H7 (cell line): ENCODE data around the gene IGF2BP2. TPM values are rescaled to one million over a fixed set of nuclear protein-coding genes. Genes with fewer than 3 reads are reported as not detected.
"Not testable (repeated sequence)": the region's sequence is repeated elsewhere in the genome, so short reads cannot be mapped to it uniquely, and the experiment has no call there.

Source experiments
- DNase-seq: peaks from one replicate; pipeline ENCODE4 v3.0.0; 2012
- H3K27me3 ChIP-seq: 2 replicates; pipeline ENCODE4 v1.6.0; 2011; ENCODE audit warnings: mild to moderate bottlenecking, low read length; ENCODE audit not compliant: control insufficient read depth, insufficient read depth
- H3K36me3 ChIP-seq: replicated peaks from 2 replicates; pipeline ENCODE4 v1.5.1; 2011; ENCODE audit warnings: low read length; ENCODE audit not compliant: control insufficient read depth, insufficient read depth
- H3K4me3 ChIP-seq: 2 replicates; pipeline ENCODE4 v1.5.1; 2011; ENCODE audit warnings: low read depth, mild to moderate bottlenecking, control low read depth, low read length, moderate library complexity; ENCODE audit not compliant: insufficient read depth
- total RNA-seq: library from RNA; depleted of rRNA; stranded (reverse); fragments of >200 nt; shearing (Covaris generic); gene quantifications from 2 replicates; pipeline ENCODE4 v1.2.3, GENCODE V29; 2014

IGF2BP2 gene
- total RNA-seq, 1 experiment from 2014 or later, result 83.7 TPM

DNA sequence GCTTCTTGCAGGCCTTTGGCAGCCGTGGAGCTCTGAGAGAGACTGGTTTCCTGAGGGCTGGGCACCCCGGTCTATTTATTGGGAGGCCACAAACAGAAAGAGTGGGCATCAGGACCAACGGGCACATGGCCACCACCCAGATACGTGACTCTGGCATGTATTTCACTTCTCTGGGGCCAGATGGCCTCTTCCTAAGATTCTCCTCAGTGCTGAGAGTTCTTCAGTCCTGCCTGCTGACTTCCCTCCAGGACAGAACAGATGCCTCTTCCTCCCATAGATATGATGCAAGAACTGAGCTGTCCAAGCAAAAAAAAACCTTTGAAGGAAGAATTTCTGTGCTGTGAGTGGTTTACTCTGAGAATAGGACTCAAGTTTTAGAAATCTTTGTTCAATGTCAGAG, 107.7 kb downstream of the IGF2BP2 start:
- H3K27me3 ChIP-seq, result no peaks in the 10 kb centered on the region
- DNase-seq, result no peak
- no peak overlapping the region for H3K4me3 ChIP-seq
- H3K36me3 ChIP-seq, result no peaks in the 10 kb centered on the region; the same call in none of the 2 replicates

DNA sequence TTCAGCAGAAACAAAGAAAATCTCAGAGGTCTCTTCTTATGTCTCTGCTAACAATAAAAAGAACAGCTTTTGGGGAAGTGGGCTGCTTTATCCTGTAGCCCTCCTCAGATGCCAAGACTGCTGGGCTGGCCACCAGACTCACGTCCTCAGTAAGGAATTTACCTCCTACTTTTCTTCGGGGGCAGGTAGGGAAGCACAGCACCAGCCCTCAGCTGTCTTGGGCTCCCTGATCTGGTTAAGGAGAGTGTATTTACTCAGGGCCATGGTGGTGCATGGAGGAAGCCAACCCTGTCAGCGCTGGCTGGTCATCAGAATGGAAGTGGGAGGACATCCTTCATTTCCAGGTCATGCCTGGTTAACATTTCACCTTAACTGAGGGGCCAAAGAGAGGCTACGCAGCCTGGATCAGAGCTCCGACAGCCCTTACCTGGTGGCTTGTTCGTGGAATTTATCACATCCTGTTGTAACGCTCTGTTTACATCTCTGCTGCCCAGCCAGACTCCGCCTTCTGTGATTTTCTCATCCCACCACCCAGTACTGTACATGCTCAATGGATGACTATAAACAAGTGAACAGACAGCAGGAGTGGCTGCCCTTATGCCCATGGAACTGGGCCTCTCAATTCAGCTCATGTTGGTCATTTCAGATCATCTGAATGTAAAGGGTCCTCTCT, 108.3 kb downstream of the IGF2BP2 start:
- H3K4me3 ChIP-seq, result no peak overlapping the region
- DNase-seq, result no peak
- H3K27me3 ChIP-seq, result no peaks in the 10 kb centered on the region
- no peaks in the 10 kb centered on the region; the same call in none of the 2 replicates for H3K36me3 ChIP-seq

DNA sequence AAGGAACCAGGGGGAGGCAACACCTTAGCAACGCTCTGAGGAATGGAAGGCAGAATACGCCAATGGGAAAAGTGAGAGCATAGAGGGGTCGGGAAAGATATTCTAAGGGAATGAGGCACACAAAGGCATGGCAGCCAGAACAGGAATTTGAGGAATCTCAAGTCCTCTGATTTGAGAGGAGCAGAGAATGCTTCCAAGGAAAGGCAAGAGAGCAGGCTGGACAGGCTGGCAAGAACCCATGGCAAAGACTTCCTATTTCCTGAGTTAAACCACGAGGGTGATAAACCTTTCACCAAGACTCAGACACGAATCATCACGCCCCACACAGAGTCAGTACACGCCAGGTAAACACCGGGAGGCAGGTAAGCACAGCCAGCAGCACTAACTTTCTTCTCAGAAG, 109.8 kb downstream of the IGF2BP2 start:
- H3K36me3 ChIP-seq, result no peaks in the 10 kb centered on the region; the same call in none of the 2 replicates
- H3K27me3 ChIP-seq, result no peaks in the 10 kb centered on the region
- DNase-seq, result no peak
- H3K4me3 ChIP-seq, result no peak overlapping the region

DNA sequence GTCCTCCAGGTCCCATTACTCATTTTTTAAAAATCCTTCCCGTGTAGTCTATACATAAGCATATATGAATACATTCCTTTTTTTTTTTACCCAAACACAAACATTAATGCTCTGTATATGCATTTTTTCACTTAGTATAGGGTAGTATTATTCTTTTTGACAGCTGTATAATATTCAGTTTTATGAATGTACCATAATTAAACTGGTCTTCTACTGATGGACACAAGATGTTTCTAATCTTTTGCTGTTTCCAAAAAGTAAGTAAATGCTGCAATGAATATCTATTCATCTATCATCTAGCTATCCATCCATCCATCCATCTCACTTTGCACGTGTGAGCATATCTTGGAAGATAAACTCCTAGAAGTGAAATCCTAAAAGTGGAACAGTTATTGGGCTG, 110.8 kb downstream of the IGF2BP2 start:
- DNase-seq, result no peak
- H3K4me3 ChIP-seq, result no peak overlapping the region
- no peaks in the 10 kb centered on the region; the same call in 1 of the 2 replicates for H3K36me3 ChIP-seq
- H3K27me3 ChIP-seq, result no peaks in the 10 kb centered on the region

DNA sequence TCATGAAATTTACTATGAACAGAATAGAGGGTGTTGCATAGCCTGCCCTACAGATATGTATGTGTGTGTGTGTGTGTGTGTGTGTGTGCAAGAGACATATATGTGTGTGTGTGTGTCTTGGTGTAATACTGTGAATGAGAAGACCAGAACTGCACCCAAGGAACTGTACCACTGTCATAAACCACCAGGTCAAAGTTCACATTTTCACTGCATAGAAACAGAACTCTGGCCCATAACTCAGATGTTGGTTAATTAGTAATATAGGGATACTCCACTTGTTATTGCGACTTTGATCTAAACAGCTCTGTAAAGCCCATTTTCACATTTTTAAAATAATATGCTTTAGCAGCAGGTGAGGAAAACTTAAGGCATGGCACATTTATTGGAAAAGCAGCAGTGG, 111.8 kb downstream of the IGF2BP2 start:
- DNase-seq, result no peak
- H3K4me3 ChIP-seq, result no peak overlapping the region
- no peaks in the 10 kb centered on the region for H3K36me3 ChIP-seq
- no peaks in the 10 kb centered on the region for H3K27me3 ChIP-seq

DNA sequence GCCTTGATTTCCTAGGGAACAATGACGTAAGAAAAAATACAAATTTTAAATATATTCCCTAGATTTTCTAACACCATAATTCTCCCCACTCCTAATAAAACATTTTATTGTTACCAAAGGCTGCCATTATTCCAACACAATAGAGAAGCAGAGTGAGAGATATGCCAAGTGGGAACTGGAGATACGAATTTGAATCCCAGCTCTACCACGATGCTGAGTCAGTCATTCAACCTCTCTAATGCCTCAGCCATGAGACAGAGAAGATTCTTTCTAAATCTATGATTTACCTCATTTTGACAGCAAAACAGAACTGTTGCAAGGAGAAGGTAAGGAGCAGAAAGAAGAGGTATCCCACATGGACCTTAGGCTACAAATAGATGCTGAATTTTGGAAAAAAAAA, 112.5 kb downstream of the IGF2BP2 start:
- Histone ChIP-seq H3K4me3 (no peak overlapping the region), H3K27me3 (no peaks in the 10 kb centered on the region), H3K36me3 (no peaks in the 10 kb centered on the region)
- no peak for DNase-seq

DNA sequence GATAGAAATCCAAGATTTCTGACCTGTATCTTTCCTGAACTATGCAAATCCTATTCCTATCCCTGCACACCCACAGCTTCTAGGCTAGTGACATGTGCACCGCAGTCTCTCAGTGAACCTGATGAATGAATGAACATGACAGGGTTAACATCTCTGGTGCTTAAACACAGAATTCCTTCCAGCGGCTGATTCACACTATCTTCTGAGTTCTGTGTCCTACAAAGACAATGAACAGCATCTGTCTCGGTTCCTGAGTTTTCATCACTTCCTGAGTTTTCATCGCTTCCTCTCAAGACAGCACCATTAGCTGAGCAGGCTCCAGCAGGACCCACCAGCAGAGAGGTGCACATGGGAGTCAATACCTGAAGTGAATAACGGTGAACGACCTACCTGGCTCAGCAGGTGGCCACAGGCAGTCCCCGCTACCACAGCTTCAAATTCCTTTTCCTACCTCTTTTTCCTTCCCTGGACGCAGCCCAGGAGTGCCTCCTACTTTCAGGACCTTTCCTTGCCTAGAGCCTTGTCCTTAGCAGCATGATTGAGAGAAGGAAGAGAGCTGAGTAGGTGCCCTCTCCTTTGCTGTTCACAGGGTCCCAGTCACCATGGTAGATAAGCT, 113.5 kb downstream of the IGF2BP2 start:
- Histone ChIP-seq H3K27me3 (no peaks in the 10 kb centered on the region), H3K4me3 (no peak overlapping the region), H3K36me3 (no peaks in the 10 kb centered on the region)
- DNase-seq, result no peak

DNA sequence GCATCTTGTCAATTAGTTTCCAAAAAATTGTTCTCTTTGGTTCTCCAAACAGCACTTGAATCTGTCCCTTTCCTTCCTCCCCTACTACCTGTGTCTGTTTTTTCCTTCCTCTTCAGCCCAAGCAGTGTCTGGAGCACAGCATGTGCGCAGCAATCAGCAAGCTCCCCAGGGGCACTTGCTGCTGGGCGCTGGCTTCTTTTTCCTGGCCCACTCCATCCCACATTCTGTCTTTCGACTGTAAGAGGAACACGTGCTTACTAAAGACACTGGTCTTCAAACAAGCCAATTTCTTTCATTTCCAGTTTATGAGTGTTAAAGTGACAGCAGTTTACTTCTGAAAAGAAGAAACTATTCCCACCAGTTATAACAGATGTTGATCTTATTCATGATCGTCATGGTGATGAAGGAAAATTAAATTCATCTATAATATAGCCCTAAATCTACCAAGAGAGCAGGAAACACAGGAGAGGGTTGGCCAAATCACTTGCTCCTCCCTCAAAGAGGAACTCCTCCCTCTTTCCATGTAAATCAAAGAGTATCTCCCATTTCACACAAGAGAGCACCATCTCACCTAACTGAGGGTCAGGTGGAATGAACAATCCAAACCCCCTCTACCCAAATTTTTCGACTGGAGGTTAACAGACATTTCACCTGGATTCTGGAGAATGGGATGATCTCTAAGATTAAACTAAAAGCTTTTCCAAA, 115.4 kb downstream of the IGF2BP2 start:
- H3K36me3 ChIP-seq, result no peaks in the 10 kb centered on the region
- no peaks in the 10 kb centered on the region for H3K27me3 ChIP-seq
- no peak for DNase-seq
- no peak overlapping the region for H3K4me3 ChIP-seq

DNA sequence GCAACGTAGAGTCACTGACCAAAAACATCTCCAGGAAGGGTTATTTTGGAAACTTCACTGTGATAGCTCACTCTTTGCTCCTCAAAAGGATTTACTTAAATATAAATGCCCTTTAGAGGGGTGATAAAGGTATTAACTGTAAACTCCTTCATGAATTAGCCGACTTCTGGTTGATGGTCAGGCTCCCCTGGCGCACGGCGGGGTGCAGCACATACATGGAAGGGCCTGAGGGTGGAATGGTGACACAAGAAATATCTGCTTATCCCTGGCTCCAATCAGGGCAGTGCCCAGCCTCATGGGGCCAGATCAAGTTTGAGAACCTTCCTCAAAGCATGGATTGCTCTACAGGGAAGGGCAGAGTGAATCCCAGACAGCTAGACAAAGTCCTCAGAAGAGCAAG, 116.5 kb downstream of the IGF2BP2 start:
- Histone ChIP-seq H3K4me3 (no peak overlapping the region), H3K27me3 (no peaks in the 10 kb centered on the region), H3K36me3 (no peaks in the 10 kb centered on the region)
- DNase-seq, result no peak

DNA sequence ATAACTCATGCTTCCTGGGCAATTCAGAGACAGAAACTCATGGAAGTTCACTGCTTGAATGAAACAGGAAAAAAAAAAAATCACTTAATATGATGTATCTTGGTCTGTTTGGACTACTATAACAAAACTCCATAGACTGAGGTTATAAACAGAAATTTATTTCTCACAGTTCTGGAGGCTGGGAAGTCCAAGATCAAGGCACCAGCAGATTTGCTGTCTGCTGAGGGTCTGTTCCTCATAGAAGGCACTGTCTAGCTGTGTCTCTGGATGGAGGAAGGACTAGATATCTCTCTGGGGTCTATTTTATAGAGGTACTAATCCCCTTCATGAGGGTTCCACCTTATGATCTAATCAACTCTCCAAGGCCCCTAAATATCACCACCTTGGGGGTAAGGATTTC, 119.3 kb downstream of the IGF2BP2 start:
- Histone ChIP-seq H3K27me3 (no peaks in the 10 kb centered on the region), H3K4me3 (no peak overlapping the region), H3K36me3 (no peaks in the 10 kb centered on the region)
- DNase-seq, result no peak

DNA sequence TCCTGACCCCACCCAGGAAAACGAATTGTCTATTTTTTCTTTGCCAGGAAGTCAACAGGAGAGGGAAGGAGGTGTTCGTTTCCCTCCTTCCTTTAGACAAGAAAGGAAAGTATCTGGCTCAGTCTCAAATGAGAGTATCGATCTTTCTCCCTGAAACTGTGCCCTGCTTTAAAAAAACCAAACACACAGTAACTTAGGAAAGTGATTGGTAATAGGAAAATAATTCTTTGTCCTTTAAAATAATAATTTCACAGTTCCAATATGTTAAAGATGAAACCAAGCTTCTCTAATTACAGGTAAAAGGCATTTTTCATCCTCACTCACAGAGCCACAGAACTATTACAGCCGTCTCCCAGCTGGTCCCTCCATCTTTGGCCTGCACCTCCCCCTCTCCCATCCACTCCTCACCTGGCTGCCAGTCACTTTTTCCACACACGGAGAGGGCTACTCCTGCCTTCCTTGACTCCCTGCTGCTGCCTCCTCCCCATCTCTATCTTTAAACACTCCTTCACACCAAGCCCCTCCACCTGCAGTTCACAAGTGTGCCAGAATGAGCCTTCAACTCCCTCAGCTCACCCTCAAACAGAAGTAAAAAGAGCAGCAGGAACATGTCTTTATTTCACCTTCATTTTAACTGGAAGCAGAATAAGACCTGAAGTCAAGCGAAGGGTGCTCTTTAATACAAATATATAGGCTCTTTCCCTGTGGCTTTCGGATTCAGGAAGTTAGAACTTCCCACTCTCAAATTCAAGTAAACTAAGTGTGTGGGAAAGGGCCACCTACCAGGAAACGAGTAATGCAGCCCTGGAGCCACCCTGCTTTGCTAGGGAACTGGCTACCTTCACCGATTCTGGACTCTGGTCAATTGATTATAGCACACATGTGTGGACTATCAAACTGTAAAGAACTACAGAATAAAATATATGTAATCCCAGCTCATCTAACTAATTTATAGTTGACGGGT, 122.3 kb downstream of the IGF2BP2 start:
- no peak overlapping the region for H3K4me3 ChIP-seq
- DNase-seq, result peak; percentile 50
- H3K27me3 ChIP-seq, result no peaks in the 10 kb centered on the region
- H3K36me3 ChIP-seq, result no peaks in the 10 kb centered on the region

DNA sequence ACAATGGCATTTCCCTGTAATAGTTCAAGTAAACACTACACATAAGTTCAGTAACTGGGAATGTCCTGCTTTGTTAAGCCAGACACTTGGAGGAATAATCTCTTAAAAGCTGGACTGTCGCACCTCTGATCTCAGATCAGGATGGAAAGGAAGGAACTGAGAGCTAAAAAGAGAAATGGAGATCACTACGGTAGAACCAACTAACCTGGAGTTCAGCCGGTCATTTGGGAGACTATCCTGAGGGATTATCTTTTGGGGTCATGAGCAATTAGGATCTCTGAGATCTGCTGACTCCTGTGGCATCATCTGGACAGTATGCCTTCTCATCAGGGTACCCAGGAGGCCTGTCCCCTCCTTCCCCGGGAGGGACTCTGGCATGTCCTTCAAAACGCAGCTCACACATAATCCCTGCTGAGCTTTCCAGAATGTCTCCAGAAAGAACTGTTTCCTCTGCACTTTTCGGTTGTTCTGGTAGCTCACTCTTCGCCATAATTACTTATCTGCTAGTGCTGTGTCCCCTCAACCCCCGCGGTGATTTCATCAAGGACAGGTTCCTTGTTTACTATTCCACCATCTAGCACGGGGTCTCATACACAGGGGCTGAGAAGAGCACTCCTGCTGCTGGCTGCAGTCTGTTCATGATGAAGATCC, 123.1 kb downstream of the IGF2BP2 start:
- H3K27me3 ChIP-seq, result no peaks in the 10 kb centered on the region
- H3K36me3 ChIP-seq, result no peaks in the 10 kb centered on the region
- no peak for DNase-seq
- no peak overlapping the region for H3K4me3 ChIP-seq

DNA sequence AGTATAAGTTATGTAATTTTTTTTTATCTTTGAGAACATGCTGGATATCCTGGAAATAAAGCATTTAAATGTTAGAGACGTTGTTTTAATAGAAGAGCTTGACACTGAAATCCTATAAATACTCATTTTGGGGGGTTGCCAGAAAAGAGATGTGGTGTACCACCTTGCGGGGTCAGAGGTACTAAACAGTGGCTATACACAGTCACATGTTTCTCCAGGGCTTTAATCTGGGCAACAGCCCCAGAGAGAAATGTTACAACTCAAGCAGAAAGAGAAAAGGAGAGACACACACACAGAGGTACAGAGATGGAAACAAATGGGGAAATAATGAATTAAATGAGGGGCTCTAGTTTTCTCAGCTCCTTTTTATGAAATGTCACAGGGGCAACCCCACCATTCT, 124.9 kb downstream of the IGF2BP2 start:
- no peak overlapping the region for H3K4me3 ChIP-seq
- H3K27me3 ChIP-seq, result no peaks in the 10 kb centered on the region
- DNase-seq, result no peak
- no peaks in the 10 kb centered on the region for H3K36me3 ChIP-seq

DNA sequence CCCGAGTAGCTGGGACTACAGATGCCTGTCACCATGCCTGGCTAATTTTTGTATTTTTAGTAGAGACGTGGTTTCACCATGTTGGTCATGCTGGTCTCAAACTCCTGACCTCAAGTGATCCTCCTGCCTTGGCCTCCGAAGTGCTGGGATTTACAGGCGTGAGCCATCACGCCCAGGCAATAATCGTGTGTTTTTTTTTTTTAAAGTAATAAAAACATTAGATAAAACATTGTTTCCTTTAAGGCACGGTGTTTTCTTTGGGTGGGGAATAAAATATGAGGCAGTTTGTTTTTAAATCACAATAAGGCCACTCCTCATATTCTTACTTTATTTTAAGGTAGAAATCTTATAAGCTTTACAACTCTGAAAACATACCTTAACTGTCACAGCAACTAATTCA, 127.6 kb downstream of the IGF2BP2 start:
- not testable (repeated sequence) for H3K36me3 ChIP-seq, H3K27me3 ChIP-seq, H3K4me3 ChIP-seq, DNase-seq
